Hippocampal formation (tissue), 2 donors: Measurements from ENCODE around the gene DOCK10.
"Not testable (repeated sequence)": the region's sequence is repeated elsewhere in the genome, so short reads cannot be mapped to it uniquely, and the experiment has no call there.

ENCODE experiments used
- DNase-seq, 2 donors: peaks; one replicate each; lab custom pipeline; 2025; lab: John Stamatoyannopoulos, UW

Gene DOCK10

DNA sequence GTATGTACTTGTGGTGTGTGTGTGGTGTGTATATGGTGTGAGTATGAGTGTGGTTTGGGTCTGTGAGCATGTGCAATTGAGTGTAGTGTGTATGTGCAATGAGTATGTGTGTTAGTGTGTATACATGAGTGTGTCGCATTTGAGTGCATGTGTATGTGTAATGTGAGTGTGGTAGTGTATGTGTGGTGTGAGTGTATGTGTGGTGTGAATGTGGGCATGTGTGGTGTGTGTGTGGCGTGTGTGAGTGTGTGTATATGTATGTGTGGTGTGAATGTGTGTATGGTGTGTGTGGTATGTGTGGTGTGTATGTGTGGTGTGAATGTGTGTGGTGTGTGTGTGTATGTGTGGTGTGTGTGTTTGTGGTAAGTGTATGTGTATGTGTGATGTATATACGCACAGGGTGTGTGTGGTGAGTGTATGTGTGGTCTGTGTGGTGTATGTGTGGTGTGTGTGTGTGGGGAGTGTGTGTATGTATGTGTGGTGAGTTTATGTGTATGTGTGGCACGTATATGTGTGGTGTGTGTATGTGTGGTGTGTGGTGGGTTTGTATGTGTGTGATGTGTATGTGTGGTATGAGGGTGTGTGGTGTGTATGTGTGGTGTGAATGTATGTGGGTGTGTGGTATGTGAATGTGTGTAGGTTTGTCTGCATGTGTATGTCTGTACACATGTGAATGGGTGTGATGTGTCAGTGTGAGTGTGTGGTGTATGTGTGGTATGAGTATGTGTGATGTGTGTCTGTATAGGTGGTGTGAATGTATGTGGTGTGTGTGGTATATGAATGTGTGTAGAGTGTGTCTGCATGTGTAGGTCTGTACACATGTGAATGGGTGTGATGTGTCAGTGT lies 123.4 kb downstream of the DOCK10 start:
- no peak for DNase-seq

DNA sequence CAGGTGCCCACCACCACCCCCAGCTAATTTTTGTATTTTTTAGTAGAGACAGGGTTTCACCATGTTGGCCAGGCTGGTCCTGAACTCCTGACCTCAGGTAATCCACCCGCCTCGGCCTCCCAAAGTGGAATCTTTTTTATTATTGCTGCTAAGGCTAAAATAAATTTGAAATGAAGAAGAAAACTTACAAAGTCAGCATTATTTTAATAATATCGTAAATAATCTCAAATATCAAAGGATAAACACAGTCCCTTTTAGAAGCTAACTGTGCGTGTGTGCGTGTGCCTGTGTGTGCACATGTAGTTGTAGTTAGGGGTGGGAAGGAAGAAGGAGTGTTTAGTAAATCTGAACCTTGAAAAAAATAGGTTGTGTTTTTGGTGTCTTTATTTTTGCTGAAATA lies 125.0 kb downstream of the DOCK10 start:
- DNase-seq: not testable (repeated sequence)

DNA sequence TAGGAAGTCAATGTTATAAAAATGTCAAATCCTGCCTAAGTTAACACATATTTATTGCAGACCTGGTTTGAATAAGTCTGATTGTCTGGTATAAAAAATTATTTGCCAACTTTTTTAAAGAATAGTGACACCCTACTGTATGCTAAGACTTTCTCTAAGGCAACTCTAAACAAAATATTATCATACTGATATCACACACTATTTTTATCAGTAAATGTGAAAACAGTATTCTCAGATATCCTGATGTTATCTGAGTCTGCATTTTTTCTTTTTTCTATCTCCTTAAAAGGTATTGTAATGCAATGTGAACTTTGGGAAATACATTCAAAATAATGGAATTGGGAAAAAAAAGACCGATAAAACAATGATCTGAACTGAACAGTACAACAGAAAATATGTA lies 127.1 kb downstream of the DOCK10 start:
- no peak for DNase-seq

DNA sequence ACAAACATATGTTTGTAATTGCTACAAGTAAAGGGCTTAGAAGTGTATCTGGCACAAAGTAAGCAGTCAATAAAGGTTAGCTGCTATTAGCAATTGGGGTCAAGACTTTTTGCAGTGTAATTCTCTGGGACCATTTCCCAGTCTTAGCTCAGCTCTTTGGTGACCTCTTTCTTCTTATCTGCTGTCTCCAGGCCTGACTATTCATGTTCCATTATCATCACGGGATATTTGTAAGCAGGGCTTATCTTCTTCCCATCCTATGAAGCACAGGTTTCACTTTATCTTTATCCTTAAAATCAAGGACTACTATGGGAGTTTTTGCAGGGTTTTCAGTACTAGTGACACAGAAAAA lies 131.7 kb downstream of the DOCK10 start:
- DNase-seq: no peak

DNA sequence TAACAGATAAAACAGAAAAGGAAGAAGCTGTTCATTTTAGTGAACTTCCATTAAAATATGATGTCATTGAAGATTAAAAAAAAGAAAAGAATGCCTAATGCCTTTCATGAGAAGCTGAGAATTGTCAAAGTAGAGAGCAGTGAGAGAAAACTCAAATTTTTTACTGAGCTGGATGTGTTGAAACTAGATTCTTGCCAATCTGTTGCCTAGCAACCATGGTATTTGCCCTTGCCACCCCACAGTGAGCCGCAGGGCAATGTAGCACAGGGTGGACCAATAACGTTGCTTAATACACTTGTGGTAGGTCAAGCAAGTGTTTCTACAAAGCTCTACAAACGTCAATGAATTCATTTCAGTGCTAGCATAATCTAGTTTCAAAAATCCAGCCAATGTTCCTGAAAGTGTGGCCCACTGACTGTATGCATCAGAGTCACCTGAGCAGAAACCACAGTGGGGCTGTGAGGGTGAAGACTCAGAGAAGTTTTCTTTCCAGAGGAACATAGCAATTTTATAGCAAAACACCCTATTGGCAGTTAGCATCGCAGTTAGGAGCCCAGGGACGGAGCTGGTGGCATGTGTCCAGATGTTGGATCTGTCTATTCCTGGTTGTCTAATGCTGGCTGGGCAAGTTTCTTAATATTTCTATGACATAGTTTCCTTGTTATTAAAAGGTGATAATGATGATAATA lies 132.2 kb downstream of the DOCK10 start:
- no peak for DNase-seq

DNA sequence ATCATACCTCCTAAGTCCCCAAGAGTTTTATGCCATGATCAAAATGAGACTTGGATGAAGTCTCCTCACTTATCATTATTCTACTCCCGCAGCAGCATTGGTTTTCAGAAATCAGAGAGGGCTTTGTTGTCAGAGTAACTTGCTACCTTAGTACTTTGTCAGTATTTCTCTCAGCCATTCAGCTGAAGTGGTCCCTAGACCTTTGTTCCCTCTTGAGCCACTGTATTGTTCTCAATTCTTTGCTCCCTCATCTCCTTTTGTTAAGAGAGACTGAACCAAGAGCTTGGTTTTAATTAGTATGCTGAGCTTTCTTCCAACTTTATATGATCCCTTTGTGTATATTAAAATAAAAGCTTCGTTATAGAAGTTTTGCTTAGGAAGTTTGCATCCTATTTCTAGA lies 133.4 kb downstream of the DOCK10 start:
- no peak for DNase-seq

DNA sequence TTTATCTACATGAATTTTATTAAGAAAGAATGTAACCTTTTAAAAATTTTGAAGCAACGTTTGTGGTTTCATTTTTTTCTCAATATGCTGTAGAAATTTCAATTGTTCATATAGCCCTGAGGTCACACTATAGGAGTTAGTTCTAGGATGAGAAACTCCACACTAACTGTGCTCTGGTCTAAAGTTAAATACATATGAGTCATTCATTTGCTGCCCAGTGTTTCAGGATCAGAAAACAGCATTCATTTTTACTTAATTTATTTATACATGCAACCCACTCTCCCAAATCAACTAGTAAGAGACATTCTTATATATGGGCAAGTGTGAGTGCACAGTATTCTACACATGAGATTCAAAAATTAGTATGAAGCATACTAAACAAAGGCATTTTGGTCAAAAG lies 137.9 kb downstream of the DOCK10 start:
- no peak for DNase-seq

DNA sequence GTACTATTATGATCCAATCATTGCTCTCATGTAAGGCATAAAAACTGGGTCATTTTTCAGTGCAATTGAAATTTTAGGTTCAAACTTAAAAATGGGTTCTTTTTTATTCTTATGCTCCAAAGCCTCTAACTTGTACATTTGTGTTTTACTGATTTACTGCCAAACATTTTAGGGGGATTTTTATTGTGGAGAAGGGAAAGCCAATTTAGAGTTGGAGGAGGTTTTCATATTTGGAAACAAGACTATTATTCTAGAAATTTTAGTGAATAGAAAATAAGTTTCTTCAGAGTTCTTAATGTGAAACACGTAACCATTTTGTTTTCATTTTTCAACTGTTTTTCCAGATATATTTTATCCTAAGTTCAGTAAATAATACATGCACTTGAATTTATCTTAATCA lies 138.6 kb downstream of the DOCK10 start:
- DNase-seq: no peak

DNA sequence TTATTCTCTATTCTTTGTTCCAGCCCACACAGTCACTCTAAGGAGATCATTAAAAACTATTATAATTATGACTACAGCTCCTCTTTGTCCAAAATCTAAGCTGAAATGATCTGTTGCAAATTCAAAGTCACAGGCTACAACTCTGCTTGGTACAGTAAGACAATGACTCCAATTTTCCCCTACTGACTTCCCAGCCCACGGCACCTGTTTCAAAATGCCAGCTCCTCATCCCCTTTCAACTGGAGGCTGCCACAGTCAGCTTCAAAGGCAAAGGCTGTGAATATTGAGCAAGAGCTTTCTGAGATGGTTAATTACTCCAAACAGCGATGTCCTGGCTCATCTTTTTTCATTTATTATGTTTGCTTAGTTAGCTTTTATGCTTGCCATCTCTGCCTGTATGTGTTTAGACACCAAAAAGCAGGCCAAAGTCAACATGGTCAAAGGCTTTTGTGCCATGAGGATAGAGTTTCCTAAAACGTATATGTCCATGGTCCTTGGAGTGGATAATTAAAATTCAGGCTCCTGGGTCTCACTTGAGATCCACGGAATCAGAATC lies 141.1 kb downstream of the DOCK10 start:
- DNase-seq: no peak

DNA sequence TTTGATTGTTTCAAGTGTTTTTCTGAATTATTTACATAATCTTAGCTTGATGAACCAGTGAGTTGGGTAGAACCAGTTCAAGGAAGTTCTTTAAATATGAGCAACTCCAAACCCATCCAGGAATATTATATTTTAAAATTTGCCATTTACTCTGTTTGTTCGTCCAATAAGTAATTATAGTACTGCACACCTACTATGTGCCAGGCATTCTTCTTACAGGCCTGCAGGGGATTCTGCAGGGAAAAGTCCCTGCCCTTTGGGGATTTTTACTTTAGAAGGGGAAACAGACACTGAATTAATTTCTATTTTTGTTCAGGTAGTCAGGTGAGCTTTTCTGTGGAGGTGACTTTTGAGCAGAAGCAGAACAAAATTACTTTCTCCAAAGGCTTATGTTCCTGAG lies 146.9 kb downstream of the DOCK10 start:
- DNase-seq: no peak

DNA sequence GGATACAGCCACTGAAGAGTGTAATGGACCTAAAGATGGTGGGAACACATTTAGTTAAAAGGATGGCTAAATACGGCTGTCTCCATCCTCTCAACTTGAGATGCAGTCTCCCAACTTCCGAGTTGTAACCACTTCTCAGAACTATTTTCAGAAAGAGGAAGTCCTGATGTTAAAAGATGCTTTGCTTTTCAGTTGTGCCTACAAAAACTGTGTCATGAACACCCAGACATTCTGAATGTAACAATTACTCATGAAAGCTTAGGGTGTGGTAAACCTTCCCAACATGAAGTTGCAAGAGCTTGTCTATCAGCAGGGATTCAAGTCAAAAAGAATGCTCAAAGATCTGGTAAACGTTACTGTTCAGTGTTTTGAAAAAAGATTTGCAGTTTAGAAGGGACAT lies 147.9 kb downstream of the DOCK10 start:
- DNase-seq: peak in 1 of 2 donors; percentile 16

DNA sequence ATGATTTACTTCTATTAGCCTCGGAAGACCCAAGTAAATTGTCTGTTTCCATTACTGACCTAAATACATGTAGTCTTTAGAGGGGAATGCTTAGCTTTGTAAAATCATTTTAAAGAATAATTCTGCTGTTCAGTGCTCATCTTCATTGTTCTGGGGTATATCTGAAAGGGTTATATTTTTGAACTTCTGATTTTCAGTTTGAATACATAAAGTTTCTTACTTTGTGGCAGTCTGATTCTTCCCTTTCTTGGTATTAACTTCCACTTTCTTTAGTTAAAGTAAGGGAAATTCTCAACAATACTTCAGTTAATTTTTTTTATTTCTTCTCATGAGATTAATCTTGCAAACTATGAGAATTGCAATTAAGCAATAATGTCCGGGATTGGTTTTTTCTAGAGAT lies 148.4 kb downstream of the DOCK10 start:
- no peak for DNase-seq

DNA sequence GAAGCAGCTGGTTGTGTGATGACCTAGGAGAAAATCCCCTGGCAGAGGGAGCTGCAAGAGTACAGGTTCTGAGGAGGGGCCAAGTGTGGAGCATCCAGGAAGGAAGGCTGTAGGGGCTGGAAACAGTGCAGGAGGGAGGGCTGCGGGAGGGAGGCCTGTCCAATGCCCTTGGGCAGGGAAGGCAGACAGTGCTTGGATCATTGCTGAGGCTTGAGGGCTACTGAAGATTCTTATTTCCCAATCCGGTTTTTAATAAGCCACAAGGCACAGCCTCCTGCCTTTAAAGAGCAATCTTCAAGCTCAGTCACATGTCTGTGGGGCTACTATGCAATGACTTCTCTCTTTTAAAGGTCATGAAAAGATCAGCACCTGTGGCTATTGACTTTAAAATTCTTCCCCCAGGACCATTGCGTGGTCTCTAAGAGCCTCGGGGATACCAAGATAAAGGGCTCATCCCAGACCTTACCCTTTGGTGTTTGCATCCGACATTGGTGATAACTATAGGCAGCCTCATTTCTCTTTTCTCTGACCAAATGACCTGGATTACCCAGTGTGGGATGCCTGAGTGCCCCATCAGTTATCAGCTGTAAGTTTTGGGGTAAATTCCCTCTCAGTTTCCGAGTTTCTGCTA lies 149.6 kb downstream of the DOCK10 start:
- DNase-seq: no peak

DNA sequence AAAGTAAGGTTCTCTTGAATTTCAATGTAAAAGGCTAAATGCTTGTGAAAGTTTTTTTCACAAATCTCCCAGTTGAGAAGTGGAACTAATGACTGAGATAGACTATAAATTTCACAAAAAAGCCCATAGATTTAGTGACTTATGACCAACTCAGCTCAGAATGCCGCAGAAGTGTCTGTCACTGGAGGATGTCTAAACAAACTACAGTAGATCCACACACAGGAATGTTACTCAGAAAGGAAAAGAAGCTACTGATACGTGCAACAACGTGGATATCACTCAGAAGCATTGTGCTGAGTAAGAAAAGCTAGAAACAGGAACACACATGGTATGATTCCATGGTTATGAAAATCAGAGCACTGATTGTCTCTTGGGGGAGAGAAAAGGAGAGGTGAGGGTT lies 151.9 kb downstream of the DOCK10 start:
- DNase-seq: no peak

DNA sequence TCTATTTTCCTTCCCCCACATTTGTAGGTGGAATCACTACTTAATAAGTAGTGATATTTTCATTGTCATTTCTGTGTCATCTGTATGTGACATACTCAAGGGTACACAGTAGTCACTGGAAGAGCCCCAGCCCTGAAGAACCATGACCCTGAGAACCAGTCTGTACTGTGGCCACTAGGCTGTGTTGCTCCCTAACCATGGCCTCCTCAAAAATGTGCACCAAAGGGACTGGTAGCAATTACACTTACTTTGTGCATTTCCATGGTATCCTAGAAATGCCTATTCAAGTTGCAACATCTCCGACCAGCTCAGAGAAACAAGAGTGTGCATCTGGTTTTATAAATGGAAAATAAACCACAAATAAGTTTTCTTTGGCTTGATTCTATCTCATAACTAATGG lies 155.1 kb downstream of the DOCK10 start:
- DNase-seq: no peak

DNA sequence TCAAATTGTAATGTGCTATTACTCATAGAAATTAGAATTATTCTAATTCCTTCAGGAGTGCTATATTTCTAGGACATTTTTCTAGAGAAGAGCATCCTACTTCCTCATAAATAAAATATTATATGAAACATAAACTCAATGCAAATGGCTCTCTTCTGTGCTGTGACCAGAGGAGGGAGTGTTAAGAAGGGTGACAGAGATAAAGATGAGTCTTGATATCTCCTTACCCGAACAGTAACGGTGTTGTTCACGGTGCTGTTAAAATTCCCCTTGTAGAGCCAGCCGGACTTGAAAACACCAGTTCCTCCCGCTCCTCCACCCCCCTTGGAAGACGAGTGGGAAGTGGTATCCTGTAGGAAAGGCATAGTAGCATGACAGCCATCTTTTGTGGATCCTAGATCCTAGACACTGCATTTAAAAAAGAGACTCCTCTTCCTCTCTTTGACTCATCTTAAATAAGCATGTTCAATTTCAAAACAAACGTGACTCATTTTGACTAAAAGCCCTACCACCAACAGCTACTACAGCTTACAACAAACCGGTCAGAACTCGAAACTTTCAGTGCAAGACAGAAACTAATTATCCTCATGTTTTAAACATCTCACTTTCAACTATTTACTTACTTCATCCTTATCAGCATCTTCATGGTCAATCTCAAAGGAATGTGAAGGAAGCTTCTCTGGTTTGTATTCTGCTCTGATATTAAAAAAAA lies 156.3 kb downstream of the DOCK10 start:
- no peak for DNase-seq

DNA sequence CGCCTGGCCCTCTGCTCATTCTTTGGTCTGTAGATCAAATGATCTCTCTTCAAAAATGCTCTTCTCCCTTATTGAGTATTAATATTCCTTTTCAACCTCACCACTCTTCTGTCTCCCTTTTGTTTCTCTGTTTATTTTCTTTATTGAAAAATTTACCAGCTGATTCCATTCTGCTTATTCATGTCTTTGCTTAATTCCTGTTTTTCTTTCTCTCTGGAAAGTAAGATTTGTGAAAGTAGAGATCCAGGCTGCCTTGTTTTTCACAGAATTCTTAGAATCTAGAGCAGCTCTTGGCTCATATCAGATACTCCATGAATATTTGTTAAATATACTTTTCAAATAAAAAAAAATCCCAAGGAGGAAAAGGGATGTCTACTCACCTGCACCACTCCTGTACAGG lies 157.0 kb downstream of the DOCK10 start:
- no peak for DNase-seq

DNA sequence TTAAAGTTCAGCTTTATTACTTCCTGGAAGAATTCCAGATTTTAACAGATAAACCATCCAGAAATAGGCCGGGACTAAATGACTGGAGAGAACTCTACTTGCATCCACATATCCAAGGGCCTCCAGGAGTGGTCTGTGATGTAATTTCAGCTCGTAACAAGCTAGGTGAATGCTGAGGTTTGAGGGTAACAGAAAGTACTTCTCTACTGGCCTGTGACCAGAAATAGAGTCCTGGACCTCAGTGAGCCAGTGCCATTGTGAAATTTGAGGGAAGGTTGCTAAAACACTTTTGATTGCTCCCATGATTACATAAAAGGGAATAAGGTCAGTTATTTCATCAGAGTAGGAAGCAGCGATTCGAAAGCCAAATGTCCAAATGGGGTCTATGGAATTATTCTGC lies 158.1 kb downstream of the DOCK10 start:
- no peak for DNase-seq

DNA sequence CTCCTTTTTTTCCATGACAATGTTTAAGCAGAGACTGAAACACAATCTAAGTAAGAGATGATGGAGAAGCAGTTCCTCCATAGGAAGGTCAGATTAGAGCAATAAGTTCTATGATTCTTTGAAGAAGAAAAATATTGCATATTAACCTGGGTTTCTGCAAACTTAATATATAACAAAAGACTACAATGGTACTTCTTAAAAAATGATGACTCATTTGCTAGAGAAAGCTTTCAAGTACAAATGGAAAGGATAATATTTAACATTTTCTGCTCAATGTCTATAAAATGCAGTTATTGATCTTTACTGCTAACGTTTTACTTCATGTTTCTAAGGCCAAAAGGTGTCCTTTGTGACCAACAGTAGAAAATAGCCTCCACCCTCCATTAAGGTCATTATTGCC lies 158.6 kb downstream of the DOCK10 start:
- no peak for DNase-seq

DNA sequence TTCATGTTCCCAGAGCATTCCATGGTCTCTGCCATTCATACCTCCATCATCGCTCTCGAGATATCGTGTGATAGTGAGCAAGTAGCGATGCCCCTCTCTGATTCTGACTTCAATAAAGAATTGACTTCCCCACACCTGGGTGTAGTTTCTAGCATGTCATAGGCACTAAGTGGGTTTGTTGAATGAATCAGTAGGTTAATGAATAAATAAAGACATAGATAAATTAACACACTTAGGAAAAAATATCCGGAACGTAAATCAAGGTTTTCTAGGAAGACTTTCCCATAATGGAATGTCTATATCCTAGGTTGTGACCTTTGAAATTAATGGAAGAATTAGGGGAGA lies 159.1 kb downstream of the DOCK10 start:
- no peak for DNase-seq

DNA sequence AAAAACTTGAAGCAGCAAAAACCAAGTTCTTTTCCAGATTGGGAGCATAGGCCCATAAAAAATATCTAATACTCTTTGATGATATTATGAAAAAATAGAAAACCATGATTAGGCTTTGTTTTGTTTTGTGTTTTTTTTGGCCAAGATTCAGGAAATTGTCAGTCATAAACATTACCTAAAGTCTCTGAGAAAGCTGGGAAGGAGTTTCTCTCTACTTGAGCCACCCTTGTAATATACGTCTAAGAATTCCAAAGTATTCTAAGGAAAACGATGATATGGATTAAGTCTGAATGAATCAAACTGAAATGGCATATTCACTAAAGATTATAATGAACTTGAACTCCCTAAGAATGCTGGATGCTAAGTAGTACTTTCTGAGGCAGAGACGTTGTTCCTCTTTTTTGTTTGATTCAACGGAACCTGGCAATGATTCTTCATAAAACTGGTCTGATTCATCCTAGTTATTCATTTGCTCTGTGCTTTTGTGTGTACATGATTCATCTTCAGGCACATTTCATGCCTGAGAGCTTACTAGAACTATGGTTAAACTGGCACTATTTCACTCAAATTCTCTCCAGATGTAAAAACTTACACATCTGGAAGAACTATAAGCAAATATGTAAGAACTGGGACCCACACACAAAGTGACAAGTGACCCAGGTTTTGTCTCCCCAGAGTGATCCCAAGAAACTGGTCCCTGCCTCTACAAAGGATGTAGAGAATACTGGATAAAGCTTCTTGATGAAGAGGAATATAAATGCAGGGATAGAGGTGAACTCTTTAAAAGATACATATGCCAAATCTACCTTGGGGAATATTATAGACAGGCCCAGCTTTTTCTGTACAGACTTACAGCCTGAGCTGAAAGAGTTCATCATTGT lies 159.7 kb downstream of the DOCK10 start:
- no peak for DNase-seq
